MM.1S (cell line): ENCODE measurements around the gene CCM2L.

ENCODE experiments used
- EZH2 ChIP-seq: fragments of 300-600 bp; sonication (generic); optimal IDR thresholded peaks from 2 replicates; pipeline ENCODE3; 2017; ENCODE audit warnings: low read depth, mild to moderate bottlenecking, antibody characterized with exemption, low read length, mixed read lengths
- TF ChIP-seq, protein P1 (sequence below): fragments of 300-600 bp; sonication (generic); IDR thresholded peaks from 2 replicates; pipeline ENCODE4 v1.5.1; 2016; ENCODE audit warnings: antibody characterized with exemption, low read length, mixed read lengths

- TF ChIP-seq, protein P1, sequence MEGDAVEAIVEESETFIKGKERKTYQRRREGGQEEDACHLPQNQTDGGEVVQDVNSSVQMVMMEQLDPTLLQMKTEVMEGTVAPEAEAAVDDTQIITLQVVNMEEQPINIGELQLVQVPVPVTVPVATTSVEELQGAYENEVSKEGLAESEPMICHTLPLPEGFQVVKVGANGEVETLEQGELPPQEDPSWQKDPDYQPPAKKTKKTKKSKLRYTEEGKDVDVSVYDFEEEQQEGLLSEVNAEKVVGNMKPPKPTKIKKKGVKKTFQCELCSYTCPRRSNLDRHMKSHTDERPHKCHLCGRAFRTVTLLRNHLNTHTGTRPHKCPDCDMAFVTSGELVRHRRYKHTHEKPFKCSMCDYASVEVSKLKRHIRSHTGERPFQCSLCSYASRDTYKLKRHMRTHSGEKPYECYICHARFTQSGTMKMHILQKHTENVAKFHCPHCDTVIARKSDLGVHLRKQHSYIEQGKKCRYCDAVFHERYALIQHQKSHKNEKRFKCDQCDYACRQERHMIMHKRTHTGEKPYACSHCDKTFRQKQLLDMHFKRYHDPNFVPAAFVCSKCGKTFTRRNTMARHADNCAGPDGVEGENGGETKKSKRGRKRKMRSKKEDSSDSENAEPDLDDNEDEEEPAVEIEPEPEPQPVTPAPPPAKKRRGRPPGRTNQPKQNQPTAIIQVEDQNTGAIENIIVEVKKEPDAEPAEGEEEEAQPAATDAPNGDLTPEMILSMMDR, result no peak
- TF ChIP-seq EZH2, result no peak
These were observed 8.3 kb downstream of the CCM2L start for GRCh38 chr20:32018269-32019155.
